AG10803 (cell line): ENCODE results near the gene MMEL1.

Experiments used
- DNase-seq: peaks from one replicate; pipeline ENCODE4 v3.0.0; 2010; ENCODE audit warnings: low read depth
- H3K4me3 ChIP-seq: 2 replicates; pipeline ENCODE4 v1.5.1; 2011; ENCODE audit warnings: mild to moderate bottlenecking, low read length, control low read depth
- CTCF ChIP-seq: conservative IDR thresholded peaks from 2 replicates; pipeline ENCODE4 v1.5.1; 2011; ENCODE audit warnings: mild to moderate bottlenecking, low read length, control low read depth, inconsistent platforms

The MMEL1 gene

GRCh38 chr1:2595812-2596529, 36.8 kb downstream of the MMEL1 start:
- TF ChIP-seq CTCF: no peak
- H3K4me3 ChIP-seq: no peak overlapping the region
- DNase-seq: no peak

DNA sequence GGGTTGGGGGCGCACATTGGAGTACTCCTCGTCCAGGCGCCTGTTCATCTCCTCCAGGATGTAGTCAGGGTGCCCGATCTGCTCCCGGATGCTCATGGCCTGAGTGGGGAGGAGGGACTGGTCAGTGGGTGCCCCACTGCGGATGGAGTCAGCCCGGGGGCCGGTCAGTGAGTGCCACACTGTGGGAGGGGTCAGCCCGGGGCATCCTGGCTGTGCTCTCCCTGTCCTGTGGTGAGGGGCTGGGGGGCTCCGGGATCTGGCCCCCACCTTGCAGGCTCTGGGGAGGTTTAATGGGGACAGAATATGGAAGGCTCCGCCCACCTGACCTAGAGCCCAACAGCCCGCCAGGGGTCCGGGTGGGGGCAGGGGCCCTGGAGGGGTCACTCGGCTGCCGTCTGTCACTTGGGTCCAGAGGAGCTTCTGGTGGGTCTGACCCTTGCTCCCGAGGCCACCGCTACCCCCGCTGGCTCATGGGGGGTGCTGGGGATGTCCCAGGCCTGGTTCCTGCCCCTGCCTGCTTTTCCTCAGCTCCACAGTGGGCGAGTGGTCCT, 37.5 kb downstream of the MMEL1 start:
- TF ChIP-seq CTCF: no peak
- H3K4me3 ChIP-seq: no peak overlapping the region
- DNase-seq: no peak

GRCh38 chr1:2594641-2595131, 38.1 kb downstream of the MMEL1 start:
- DNase-seq: no peak
- no peak overlapping the region for H3K4me3 ChIP-seq
- no peak for TF ChIP-seq CTCF

DNA sequence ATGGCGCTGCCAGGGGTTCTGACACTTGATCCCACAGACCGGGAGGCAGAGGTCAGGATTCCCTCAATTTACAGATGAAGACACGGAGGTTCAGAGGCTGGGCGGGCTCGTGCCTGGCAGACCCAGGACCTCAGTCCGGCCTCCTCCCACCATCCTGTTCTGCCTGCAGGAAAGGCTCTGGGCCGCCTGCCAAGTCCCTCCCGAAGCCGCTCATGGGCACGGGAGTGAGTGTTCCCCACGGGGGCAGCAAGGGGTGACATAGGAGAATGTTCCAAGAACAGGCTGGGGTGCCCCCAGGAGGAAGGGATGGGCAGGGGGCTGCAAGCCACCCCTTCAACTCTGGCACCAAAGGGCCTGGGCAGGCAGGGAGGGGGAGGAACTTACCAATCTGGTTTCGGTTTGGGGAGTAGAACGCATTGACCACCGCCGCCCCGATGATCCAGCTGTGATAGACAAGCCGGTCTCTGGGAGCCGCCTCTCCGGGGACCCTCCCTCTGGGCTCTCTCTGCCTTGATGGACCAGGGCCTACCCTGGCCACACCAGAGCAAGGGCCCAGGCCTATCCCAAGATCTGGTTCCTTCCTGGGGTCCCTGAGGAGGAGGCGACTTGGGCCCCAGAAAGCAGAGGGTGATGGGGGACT, 38.7 kb downstream of the MMEL1 start:
- no peak for TF ChIP-seq CTCF
- DNase-seq: peak; percentile 16
- H3K4me3 ChIP-seq: no peak overlapping the region

- DNase-seq: no peak
- H3K4me3 ChIP-seq: no peak overlapping the region
Measured at GRCh38 chr1:2593251-2593878, 39.5 kb downstream of the MMEL1 start.

GRCh38 chr1:2592672-2593071, 40.1 kb downstream of the MMEL1 start:
- TF ChIP-seq CTCF: no peak
- no peak for DNase-seq
- no peak overlapping the region for H3K4me3 ChIP-seq

More at GRCh38 chr1:2593251-2593878, 39.5 kb downstream of the MMEL1 start:
- no peak for TF ChIP-seq CTCF
